HL-60 (cell line): ENCODE data around the gene GMPPA.

Experiments
- DNase-seq, 2 experiments: peaks; one replicate each; pipeline ENCODE4 v3.0.0-alpha.2; 2010 to 2020; ENCODE audit warnings: low read depth in 1 of 2, low spot score in 1 of 2
- H3K27ac ChIP-seq: fragments of 250-450 bp; sonication (Bioruptor Pico); replicated peaks from 2 replicates; pipeline ENCODE4 v1.5.1; 2020; ENCODE audit warnings: mild to moderate bottlenecking, moderate library complexity
- H3K27me3 ChIP-seq: fragments of 250-450 bp; sonication (Bioruptor Pico); 2 replicates; pipeline ENCODE4 v1.5.1; 2021; ENCODE audit warnings: mild to moderate bottlenecking, moderate library complexity; ENCODE audit not compliant: insufficient read depth, poor library complexity, severe bottlenecking
- H3K4me3 ChIP-seq: replicated peaks from 2 replicates; pipeline ENCODE4 v1.5.1; 2011; ENCODE audit warnings: mild to moderate bottlenecking, control low read depth, low read length; ENCODE audit not compliant: insufficient read depth
- CTCF ChIP-seq: IDR thresholded peaks from one replicate; pipeline ENCODE4 v1.5.1; 2011; ENCODE audit warnings: low read length, control low read depth, inconsistent platforms; ENCODE audit not compliant: insufficient read depth
- GABPA ChIP-seq: IDR thresholded peaks from 2 replicates; pipeline ENCODE4 v1.6.1; 2012; ENCODE audit warnings: low read depth
- POLR2AphosphoS5 ChIP-seq: IDR thresholded peaks from 2 replicates; pipeline ENCODE4 v1.6.1; 2012; ENCODE audit warnings: low read depth
- SPI1 ChIP-seq: IDR thresholded peaks from 2 replicates; pipeline ENCODE4 v1.6.1; 2012; ENCODE audit warnings: low read depth, mild to moderate bottlenecking, borderline replicate concordance
- long read RNA-seq: library from polyadenylated mRNA; unstranded; transcript quantifications from one replicate; pipeline ENCODE4 v2.0.0, GENCODE V29; 2020
- TF ChIP-seq, protein P1 (sequence below): IDR thresholded peaks from 2 replicates; pipeline ENCODE4 v1.6.1; 2012; ENCODE audit warnings: low read depth; ENCODE audit not compliant: insufficient replicate concordance

GMPPA gene
- long read RNA-seq, transcript GMPPA-204 (13 exons, 1,501 nt) = minor isoform, 35 of 135 reads
- long read RNA-seq, transcript GMPPA-201 (13 exons, 1,544 nt) = major isoform, 56 of 135 reads
- long read RNA-seq, transcript GMPPA-203 (13 exons, 1,823 nt) = minor isoform, 8 of 135 reads
- long read RNA-seq, partial matches to known transcripts = 4 of 135 reads
- long read RNA-seq, other reads (novel, unspliced or antisense) = 30 of 135 reads

DNA sequence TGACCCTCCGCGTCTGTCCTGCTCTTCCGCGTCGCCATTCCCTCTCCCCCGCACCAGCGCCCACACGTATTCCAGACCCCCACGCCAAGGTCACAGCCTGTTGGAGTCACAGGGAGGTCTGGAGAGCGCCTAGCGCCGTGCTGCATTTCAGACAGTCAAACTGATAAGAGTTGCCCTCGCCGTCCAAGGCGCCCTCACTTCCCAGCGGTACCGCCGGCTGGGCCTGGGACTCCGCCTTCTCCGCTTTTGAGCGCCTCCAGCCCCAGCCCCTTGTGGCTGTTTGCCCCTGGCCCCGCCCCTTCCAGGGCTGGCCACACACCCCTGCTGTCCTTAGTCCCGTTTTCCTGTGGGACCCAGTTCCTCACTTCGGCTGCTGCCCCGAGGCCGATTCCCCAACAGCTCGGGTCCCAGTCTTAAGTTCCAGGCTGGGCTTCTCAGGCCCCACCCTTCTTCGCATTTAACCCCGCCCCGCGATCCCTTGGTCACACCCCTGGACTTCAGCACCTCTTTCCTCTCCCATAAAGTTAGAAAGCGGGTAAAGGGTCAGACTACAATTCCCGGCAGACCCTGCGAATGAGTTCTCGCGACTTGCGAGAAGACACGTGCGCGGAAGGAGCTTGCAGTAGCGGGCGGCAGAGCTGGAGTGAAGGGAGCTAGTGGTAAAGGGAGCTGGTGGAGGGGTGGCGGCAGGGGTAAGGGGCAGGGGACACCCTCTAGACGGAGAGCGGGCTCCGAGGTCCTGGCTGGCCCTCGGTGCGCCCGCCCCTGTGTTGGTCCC is at the start of gene GMPPA:
Gene GMPPA (plus strand): TSS at position 612 of the 778 bp plus-strand sequence. CDS start 1,085 bp downstream, outside the sequence.
- TF ChIP-seq GABPA (peak; percentile 14; the same call in 1 of the 2 replicates), CTCF (no peak), POLR2AphosphoS5 (peak; percentile 95), SPI1 (peak; percentile 15; the same call in 1 of the 2 replicates)
- TF ChIP-seq, protein P1, sequence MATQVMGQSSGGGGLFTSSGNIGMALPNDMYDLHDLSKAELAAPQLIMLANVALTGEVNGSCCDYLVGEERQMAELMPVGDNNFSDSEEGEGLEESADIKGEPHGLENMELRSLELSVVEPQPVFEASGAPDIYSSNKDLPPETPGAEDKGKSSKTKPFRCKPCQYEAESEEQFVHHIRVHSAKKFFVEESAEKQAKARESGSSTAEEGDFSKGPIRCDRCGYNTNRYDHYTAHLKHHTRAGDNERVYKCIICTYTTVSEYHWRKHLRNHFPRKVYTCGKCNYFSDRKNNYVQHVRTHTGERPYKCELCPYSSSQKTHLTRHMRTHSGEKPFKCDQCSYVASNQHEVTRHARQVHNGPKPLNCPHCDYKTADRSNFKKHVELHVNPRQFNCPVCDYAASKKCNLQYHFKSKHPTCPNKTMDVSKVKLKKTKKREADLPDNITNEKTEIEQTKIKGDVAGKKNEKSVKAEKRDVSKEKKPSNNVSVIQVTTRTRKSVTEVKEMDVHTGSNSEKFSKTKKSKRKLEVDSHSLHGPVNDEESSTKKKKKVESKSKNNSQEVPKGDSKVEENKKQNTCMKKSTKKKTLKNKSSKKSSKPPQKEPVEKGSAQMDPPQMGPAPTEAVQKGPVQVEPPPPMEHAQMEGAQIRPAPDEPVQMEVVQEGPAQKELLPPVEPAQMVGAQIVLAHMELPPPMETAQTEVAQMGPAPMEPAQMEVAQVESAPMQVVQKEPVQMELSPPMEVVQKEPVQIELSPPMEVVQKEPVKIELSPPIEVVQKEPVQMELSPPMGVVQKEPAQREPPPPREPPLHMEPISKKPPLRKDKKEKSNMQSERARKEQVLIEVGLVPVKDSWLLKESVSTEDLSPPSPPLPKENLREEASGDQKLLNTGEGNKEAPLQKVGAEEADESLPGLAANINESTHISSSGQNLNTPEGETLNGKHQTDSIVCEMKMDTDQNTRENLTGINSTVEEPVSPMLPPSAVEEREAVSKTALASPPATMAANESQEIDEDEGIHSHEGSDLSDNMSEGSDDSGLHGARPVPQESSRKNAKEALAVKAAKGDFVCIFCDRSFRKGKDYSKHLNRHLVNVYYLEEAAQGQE = peak; percentile 70
- Histone ChIP-seq H3K27ac (peak within 1 kb of the TSS; percentile 67), H3K27me3 (peaks cover 43% of the 10 kb centered on the region), H3K4me3 (peak within 1 kb of the TSS; percentile 81)
- peak; percentile 95 to 98 for DNase-seq

- no peak for DNase-seq
- no peak overlapping the region for H3K27ac ChIP-seq
- H3K27me3 ChIP-seq = peaks cover 38% of the 10 kb centered on the region
- TF ChIP-seq POLR2AphosphoS5 (no peak), SPI1 (no peak), CTCF (no peak), GABPA (no peak)
- TF ChIP-seq, protein P1 = no peak
- no peak overlapping the region for H3K4me3 ChIP-seq
These were observed 49.1 kb upstream of the GMPPA start for GRCh38 chr2:219449609-219450008.

GRCh38 chr2:219451661-219452360 is 46.9 kb upstream of the GMPPA start:
- no peak for DNase-seq
- no peak overlapping the region for H3K4me3 ChIP-seq
- TF ChIP-seq, protein P1 = no peak
- no peak for TF ChIP-seq SPI1
- peaks cover 31% of the 10 kb centered on the region for H3K27me3 ChIP-seq
- no peak overlapping the region for H3K27ac ChIP-seq
